ENCODE measurements around the gene EXOC6.

EXOC6 gene

DNA sequence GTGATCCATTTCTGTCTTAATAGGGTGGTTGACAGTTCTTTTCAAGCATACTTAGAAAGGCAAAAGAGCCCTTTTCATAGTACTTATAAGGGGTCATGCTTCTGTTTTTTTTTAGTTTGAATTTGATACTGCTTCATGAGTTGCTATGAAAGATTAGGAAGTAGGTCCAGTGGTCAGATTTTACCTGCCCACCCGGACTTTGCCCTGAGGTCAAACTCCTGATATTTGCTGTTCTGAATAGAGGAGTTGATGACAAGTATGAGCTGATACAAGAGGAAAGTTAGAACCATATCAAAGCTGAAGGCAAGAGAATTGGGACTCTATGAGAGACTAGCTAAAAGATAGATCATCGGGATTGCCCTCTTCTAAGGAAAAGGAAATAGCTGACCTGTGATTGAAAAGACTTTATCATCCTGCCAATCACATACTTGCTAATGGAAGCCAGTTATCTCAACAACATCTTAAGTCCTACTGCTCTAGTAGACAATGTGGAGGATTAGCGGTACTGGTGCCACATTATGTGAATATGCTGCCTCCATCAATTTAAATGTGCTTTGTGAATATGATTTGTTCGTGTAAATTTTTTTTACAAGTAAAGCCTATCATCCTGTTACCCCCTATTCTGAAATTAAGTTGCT lies 174.8 kb downstream of the EXOC6 start:
- Histone ChIP-seq H3K27ac (ENCODE audit: low read depth, low read length) (no peak overlapping the region), H3K4me1 (ENCODE audit: control insufficient read depth, insufficient read depth, low read length) (no peaks in the 10 kb centered on the region), H3K27me3 (ENCODE audit: control insufficient read depth, insufficient read depth, low read length) (no peaks in the 10 kb centered on the region), H3K36me3 (ENCODE audit: control insufficient read depth, insufficient read depth, low read length) (no peaks in the 10 kb centered on the region), H3K9ac (ENCODE audit: low read length) (no peak overlapping the region), H3K4me3 (ENCODE audit: low read length) (no peak overlapping the region)

GRCh38 chr10:93026072-93026471 lies 177.8 kb downstream of the EXOC6 start:
- Histone ChIP-seq H3K9ac (ENCODE audit: low read length) (no peak overlapping the region), H3K4me3 (ENCODE audit: low read length) (no peak overlapping the region), H3K27ac (ENCODE audit: low read depth, low read length) (no peak overlapping the region), H3K27me3 (ENCODE audit: control insufficient read depth, insufficient read depth, low read length) (no peaks in the 10 kb centered on the region), H3K4me1 (ENCODE audit: control insufficient read depth, insufficient read depth, low read length) (peaks cover 5% of the 10 kb centered on the region), H3K36me3 (ENCODE audit: control insufficient read depth, insufficient read depth, low read length) (no peaks in the 10 kb centered on the region)

- Histone ChIP-seq H3K27ac (ENCODE audit: low read depth, low read length) (no peak overlapping the region), H3K27me3 (ENCODE audit: control insufficient read depth, insufficient read depth, low read length) (no peaks in the 10 kb centered on the region), H3K9ac (ENCODE audit: low read length) (no peak overlapping the region), H3K4me3 (ENCODE audit: low read length) (no peak overlapping the region), H3K4me1 (ENCODE audit: control insufficient read depth, insufficient read depth, low read length) (peaks cover 5% of the 10 kb centered on the region), H3K36me3 (ENCODE audit: control insufficient read depth, insufficient read depth, low read length) (no peaks in the 10 kb centered on the region)
These were observed 179.2 kb downstream of the EXOC6 start for GRCh38 chr10:93027508-93027907.

- H3K27me3 ChIP-seq (ENCODE audit: control insufficient read depth, insufficient read depth, low read length), result no peaks in the 10 kb centered on the region
- no peak overlapping the region for H3K27ac ChIP-seq (ENCODE audit: low read depth, low read length)
- H3K9ac ChIP-seq (ENCODE audit: low read length), result no peak overlapping the region
- no peak overlapping the region for H3K4me3 ChIP-seq (ENCODE audit: low read length)
- H3K4me1 ChIP-seq (ENCODE audit: control insufficient read depth, insufficient read depth, low read length), result peaks cover 7% of the 10 kb centered on the region
- no peaks in the 10 kb centered on the region for H3K36me3 ChIP-seq (ENCODE audit: control insufficient read depth, insufficient read depth, low read length)
These were observed 180.6 kb downstream of the EXOC6 start for GRCh38 chr10:93028883-93029282.

GRCh38 chr10:93030409-93030808 lies 182.1 kb downstream of the EXOC6 start:
- Histone ChIP-seq H3K4me1 (ENCODE audit: control insufficient read depth, insufficient read depth, low read length) (peaks cover 7% of the 10 kb centered on the region), H3K36me3 (ENCODE audit: control insufficient read depth, insufficient read depth, low read length) (no peaks in the 10 kb centered on the region), H3K27ac (ENCODE audit: low read depth, low read length) (no peak overlapping the region), H3K9ac (ENCODE audit: low read length) (no peak overlapping the region), H3K4me3 (ENCODE audit: low read length) (no peak overlapping the region), H3K27me3 (ENCODE audit: control insufficient read depth, insufficient read depth, low read length) (no peaks in the 10 kb centered on the region)

GRCh38 chr10:93032105-93032808 lies 183.9 kb downstream of the EXOC6 start:
- Histone ChIP-seq H3K36me3 (ENCODE audit: control insufficient read depth, insufficient read depth, low read length) (no peaks in the 10 kb centered on the region), H3K27me3 (ENCODE audit: control insufficient read depth, insufficient read depth, low read length) (no peaks in the 10 kb centered on the region), H3K4me1 (ENCODE audit: control insufficient read depth, insufficient read depth, low read length) (peaks cover 7% of the 10 kb centered on the region), H3K4me3 (ENCODE audit: low read length) (no peak overlapping the region), H3K27ac (ENCODE audit: low read depth, low read length) (no peak overlapping the region), H3K9ac (ENCODE audit: low read length) (no peak overlapping the region)

GRCh38 chr10:93032809-93033137 lies 184.5 kb downstream of the EXOC6 start:
- no peaks in the 10 kb centered on the region for H3K27me3 ChIP-seq (ENCODE audit: control insufficient read depth, insufficient read depth, low read length)
- no peaks in the 10 kb centered on the region for H3K36me3 ChIP-seq (ENCODE audit: control insufficient read depth, insufficient read depth, low read length)
- peaks cover 7% of the 10 kb centered on the region for H3K4me1 ChIP-seq (ENCODE audit: control insufficient read depth, insufficient read depth, low read length)
- H3K4me3 ChIP-seq (ENCODE audit: low read length), result no peak overlapping the region
- no peak overlapping the region for H3K27ac ChIP-seq (ENCODE audit: low read depth, low read length)
- no peak overlapping the region for H3K9ac ChIP-seq (ENCODE audit: low read length)

DNA sequence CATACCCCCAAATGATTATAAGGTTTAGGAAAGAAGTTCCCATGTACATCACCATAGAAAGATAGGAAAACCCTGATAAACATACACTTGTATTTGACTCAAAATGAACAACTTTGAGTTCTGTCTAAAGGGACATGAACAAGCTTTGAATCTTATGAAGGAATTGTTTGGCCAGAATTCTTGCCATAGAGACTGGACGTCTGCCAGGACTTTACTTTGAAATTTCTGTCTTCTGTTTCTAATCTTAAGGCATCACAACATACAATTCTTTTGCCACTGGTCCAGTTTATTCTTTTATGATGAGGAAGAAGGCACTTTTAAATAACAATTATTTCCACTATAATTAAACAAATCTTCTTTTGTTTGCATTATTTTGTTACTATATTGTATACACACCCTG lies 186.1 kb downstream of the EXOC6 start:
- no peak overlapping the region for H3K9ac ChIP-seq (ENCODE audit: low read length)
- H3K4me3 ChIP-seq (ENCODE audit: low read length), result no peak overlapping the region
- H3K36me3 ChIP-seq (ENCODE audit: control insufficient read depth, insufficient read depth, low read length), result no peaks in the 10 kb centered on the region
- H3K27ac ChIP-seq (ENCODE audit: low read depth, low read length), result no peak overlapping the region
- peaks cover 7% of the 10 kb centered on the region for H3K4me1 ChIP-seq (ENCODE audit: control insufficient read depth, insufficient read depth, low read length)
- H3K27me3 ChIP-seq (ENCODE audit: control insufficient read depth, insufficient read depth, low read length), result no peaks in the 10 kb centered on the region

- no peaks in the 10 kb centered on the region for H3K36me3 ChIP-seq (ENCODE audit: control insufficient read depth, insufficient read depth, low read length)
- H3K9ac ChIP-seq (ENCODE audit: low read length), result no peak overlapping the region
- H3K27me3 ChIP-seq (ENCODE audit: control insufficient read depth, insufficient read depth, low read length), result no peaks in the 10 kb centered on the region
- H3K27ac ChIP-seq (ENCODE audit: low read depth, low read length), result no peak overlapping the region
- H3K4me1 ChIP-seq (ENCODE audit: control insufficient read depth, insufficient read depth, low read length), result no peaks in the 10 kb centered on the region
- no peak overlapping the region for H3K4me3 ChIP-seq (ENCODE audit: low read length)
These were observed 190.8 kb downstream of the EXOC6 start for GRCh38 chr10:93039110-93039509.

GRCh38 chr10:93039721-93040120 lies 191.4 kb downstream of the EXOC6 start:
- Histone ChIP-seq H3K27ac (ENCODE audit: low read depth, low read length) (no peak overlapping the region), H3K4me1 (ENCODE audit: control insufficient read depth, insufficient read depth, low read length) (no peaks in the 10 kb centered on the region), H3K9ac (ENCODE audit: low read length) (no peak overlapping the region), H3K4me3 (ENCODE audit: low read length) (no peak overlapping the region), H3K36me3 (ENCODE audit: control insufficient read depth, insufficient read depth, low read length) (no peaks in the 10 kb centered on the region), H3K27me3 (ENCODE audit: control insufficient read depth, insufficient read depth, low read length) (no peaks in the 10 kb centered on the region)

DNA sequence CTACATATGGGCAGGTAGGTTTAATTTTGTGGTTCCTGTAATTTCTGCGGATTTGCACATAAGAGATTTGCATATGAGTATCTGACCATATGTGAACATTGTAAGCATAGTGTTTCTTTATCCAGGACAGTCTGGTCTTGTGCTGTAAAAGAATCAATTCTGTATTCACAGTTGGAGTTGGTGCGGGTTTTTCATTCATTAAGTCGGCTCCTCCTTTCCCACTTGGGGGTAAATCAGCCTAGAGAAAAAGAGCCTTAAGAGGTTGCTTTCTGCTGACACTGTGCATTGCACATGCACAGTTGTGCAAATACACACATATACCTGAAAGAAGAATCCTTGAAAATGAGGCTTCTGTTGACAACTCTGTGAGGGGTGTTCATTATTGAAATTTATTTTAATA lies 206.2 kb downstream of the EXOC6 start:
- Histone ChIP-seq H3K36me3 (ENCODE audit: control insufficient read depth, insufficient read depth, low read length) (no peaks in the 10 kb centered on the region), H3K4me1 (ENCODE audit: control insufficient read depth, insufficient read depth, low read length) (no peaks in the 10 kb centered on the region), H3K9ac (ENCODE audit: low read length) (no peak overlapping the region), H3K27me3 (ENCODE audit: control insufficient read depth, insufficient read depth, low read length) (peaks cover 2% of the 10 kb centered on the region), H3K4me3 (ENCODE audit: low read length) (no peak overlapping the region), H3K27ac (ENCODE audit: low read depth, low read length) (no peak overlapping the region)

DNA sequence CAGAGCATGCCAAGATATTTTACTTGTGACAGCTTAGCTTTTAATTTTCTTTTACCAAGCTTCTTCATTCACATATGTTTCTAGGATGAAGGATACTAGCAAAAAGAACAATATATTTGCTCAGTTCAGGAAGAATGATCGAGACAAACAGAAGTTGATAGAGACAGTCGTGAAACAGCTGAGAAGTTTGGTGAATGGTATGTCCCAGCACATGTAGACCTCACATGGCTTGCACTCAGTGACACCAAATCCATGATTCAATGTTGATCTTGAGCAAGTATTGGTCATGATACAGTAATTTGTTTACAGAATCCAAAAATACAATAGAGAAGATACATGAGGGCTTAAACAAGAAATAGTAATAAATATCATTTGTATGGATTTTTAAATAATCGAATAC lies 209.8 kb downstream of the EXOC6 start:
- H3K4me1 ChIP-seq (ENCODE audit: control insufficient read depth, insufficient read depth, low read length), result no peaks in the 10 kb centered on the region
- H3K4me3 ChIP-seq (ENCODE audit: low read length), result no peak overlapping the region
- H3K27ac ChIP-seq (ENCODE audit: low read depth, low read length), result no peak overlapping the region
- H3K27me3 ChIP-seq (ENCODE audit: control insufficient read depth, insufficient read depth, low read length), result peaks cover 11% of the 10 kb centered on the region
- H3K36me3 ChIP-seq (ENCODE audit: control insufficient read depth, insufficient read depth, low read length), result no peaks in the 10 kb centered on the region
- H3K9ac ChIP-seq (ENCODE audit: low read length), result no peak overlapping the region

Data from rectal smooth muscle tissue (tissue), 1 donor.